ENCODE data around the gene CXCR2.

DNA sequence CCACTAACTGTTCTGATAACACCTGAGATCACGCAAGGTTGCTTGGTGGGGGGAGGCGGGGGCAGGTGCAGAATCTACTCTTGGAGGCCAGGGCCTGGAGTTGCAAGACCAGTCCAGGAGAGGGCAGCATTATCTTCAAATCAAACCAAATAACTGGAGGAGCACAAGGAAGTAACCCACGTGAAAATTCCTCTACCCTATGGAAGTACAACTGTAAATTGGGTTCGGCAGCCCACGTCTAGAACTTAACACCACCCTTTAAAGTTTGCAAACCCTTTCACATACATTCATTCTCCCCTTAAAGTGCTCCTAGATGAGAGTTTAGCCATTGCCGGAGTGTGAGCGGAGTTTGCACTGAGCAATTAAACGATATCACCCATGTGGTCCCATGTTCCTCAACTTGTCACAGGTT, 60.5 kb downstream of the CXCR2 start:
- TF ChIP-seq, protein P1, sequence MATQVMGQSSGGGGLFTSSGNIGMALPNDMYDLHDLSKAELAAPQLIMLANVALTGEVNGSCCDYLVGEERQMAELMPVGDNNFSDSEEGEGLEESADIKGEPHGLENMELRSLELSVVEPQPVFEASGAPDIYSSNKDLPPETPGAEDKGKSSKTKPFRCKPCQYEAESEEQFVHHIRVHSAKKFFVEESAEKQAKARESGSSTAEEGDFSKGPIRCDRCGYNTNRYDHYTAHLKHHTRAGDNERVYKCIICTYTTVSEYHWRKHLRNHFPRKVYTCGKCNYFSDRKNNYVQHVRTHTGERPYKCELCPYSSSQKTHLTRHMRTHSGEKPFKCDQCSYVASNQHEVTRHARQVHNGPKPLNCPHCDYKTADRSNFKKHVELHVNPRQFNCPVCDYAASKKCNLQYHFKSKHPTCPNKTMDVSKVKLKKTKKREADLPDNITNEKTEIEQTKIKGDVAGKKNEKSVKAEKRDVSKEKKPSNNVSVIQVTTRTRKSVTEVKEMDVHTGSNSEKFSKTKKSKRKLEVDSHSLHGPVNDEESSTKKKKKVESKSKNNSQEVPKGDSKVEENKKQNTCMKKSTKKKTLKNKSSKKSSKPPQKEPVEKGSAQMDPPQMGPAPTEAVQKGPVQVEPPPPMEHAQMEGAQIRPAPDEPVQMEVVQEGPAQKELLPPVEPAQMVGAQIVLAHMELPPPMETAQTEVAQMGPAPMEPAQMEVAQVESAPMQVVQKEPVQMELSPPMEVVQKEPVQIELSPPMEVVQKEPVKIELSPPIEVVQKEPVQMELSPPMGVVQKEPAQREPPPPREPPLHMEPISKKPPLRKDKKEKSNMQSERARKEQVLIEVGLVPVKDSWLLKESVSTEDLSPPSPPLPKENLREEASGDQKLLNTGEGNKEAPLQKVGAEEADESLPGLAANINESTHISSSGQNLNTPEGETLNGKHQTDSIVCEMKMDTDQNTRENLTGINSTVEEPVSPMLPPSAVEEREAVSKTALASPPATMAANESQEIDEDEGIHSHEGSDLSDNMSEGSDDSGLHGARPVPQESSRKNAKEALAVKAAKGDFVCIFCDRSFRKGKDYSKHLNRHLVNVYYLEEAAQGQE (IDR thresholded peaks at IDR 0.05; ENCODE audit: low read depth, low read length), result no peak
- TF ChIP-seq, protein P2, sequence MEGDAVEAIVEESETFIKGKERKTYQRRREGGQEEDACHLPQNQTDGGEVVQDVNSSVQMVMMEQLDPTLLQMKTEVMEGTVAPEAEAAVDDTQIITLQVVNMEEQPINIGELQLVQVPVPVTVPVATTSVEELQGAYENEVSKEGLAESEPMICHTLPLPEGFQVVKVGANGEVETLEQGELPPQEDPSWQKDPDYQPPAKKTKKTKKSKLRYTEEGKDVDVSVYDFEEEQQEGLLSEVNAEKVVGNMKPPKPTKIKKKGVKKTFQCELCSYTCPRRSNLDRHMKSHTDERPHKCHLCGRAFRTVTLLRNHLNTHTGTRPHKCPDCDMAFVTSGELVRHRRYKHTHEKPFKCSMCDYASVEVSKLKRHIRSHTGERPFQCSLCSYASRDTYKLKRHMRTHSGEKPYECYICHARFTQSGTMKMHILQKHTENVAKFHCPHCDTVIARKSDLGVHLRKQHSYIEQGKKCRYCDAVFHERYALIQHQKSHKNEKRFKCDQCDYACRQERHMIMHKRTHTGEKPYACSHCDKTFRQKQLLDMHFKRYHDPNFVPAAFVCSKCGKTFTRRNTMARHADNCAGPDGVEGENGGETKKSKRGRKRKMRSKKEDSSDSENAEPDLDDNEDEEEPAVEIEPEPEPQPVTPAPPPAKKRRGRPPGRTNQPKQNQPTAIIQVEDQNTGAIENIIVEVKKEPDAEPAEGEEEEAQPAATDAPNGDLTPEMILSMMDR (IDR thresholded peaks at IDR 0.05), result peak; percentile 79
- TF ChIP-seq, protein P3, sequence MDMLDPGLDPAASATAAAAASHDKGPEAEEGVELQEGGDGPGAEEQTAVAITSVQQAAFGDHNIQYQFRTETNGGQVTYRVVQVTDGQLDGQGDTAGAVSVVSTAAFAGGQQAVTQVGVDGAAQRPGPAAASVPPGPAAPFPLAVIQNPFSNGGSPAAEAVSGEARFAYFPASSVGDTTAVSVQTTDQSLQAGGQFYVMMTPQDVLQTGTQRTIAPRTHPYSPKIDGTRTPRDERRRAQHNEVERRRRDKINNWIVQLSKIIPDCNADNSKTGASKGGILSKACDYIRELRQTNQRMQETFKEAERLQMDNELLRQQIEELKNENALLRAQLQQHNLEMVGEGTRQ (IDR thresholded peaks at IDR 0.05; ENCODE audit: borderline replicate concordance, low read depth, low read length), result no peak
- no peak for TF ChIP-seq YY1 (IDR thresholded peaks at IDR 0.05; ENCODE audit: low read depth)
- no peak for TF ChIP-seq POLR2AphosphoS5 (IDR thresholded peaks at IDR 0.05; ENCODE audit: low read depth, low read length)
- no peak for TF ChIP-seq CHD2 (IDR thresholded peaks at IDR 0.05; ENCODE audit: low read length, partially characterized antibody)
- TF ChIP-seq FOXM1 (IDR thresholded peaks at IDR 0.05; ENCODE audit: low read depth), result no peak
- TF ChIP-seq, protein P4, sequence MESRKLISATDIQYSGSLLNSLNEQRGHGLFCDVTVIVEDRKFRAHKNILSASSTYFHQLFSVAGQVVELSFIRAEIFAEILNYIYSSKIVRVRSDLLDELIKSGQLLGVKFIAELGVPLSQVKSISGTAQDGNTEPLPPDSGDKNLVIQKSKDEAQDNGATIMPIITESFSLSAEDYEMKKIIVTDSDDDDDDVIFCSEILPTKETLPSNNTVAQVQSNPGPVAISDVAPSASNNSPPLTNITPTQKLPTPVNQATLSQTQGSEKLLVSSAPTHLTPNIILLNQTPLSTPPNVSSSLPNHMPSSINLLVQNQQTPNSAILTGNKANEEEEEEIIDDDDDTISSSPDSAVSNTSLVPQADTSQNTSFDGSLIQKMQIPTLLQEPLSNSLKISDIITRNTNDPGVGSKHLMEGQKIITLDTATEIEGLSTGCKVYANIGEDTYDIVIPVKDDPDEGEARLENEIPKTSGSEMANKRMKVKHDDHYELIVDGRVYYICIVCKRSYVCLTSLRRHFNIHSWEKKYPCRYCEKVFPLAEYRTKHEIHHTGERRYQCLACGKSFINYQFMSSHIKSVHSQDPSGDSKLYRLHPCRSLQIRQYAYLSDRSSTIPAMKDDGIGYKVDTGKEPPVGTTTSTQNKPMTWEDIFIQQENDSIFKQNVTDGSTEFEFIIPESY (IDR thresholded peaks at IDR 0.05; ENCODE audit: borderline replicate concordance, low read depth), result no peak
- no peak for TF ChIP-seq TAF1 (IDR thresholded peaks at IDR 0.05; ENCODE audit: borderline replicate concordance, low read depth, low read length)
- TF ChIP-seq, protein P5, sequence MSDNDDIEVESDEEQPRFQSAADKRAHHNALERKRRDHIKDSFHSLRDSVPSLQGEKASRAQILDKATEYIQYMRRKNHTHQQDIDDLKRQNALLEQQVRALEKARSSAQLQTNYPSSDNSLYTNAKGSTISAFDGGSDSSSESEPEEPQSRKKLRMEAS (IDR thresholded peaks at IDR 0.05; ENCODE audit: low read depth), result 0 out of 2 replicates have a peak, but pooled peaks have one; percentile 30
- TF ChIP-seq EP300 (IDR thresholded peaks at IDR 0.05; ENCODE audit: borderline replicate concordance in 1 of 2, low read depth in 1 of 2, low read length in 1 of 2), result no peak

Data from SK-N-SH (cell line).